ENCODE measurements around the gene MZB1.

Gene MZB1

DNA sequence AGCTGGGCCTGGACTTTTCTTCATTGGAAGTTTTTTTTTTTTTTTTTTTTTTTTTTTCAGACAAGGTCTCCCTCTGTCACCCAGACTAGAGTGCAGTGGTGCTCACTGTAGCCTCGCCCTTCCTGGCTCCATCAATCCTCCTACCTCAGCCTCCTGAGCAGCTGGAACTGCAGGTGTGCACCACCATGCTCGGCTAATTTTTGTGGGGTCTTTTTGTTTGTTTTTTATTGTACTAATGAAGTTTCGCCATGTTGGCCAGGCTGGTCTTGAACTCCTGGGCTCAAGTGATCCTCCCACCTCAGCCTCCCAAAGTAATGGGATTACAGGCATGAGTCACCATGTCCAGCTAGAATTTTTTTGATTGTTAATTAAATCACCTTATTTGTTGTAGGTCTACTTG lies 46.0 kb upstream of the MZB1 start:
- Histone ChIP-seq H3K9ac (ENCODE audit: low read depth, low read length) (no peak overlapping the region), H3K9me3 (ENCODE audit: insufficient read depth, low read length, severe bottlenecking) (no peaks in the 10 kb centered on the region), H4K20me1 (ENCODE audit: insufficient read depth, low read length) (no peaks in the 10 kb centered on the region), H3K4me3 (ENCODE audit: low read depth in 1 of 2, low read length in 2 of 2) (no peak overlapping the region), H3K4me2 (ENCODE audit: insufficient read depth, low read length) (no peak overlapping the region), H3K27me3 (ENCODE audit: insufficient read depth, low read length, poor library complexity) (no peaks in the 10 kb centered on the region), H3K4me1 (ENCODE audit: insufficient read depth, low read length) (peaks cover 15% of the 10 kb centered on the region), H3K27ac (ENCODE audit: low read length) (no peak overlapping the region), H3K36me3 (ENCODE audit: insufficient read depth, low read length) (no peaks in the 10 kb centered on the region), H2AFZ (ENCODE audit: low read depth, low read length) (no peak overlapping the region), H3K79me2 (ENCODE audit: insufficient read depth, low read length) (0 out of 2 replicates have a peak, but pooled peaks cover 2% of the 10 kb centered on the region)
- TF ChIP-seq EZH2 (IDR thresholded peaks at IDR 0.05; ENCODE audit: borderline replicate concordance, low read depth, low read length, severe bottlenecking) = no peak
- TF ChIP-seq, protein P1, sequence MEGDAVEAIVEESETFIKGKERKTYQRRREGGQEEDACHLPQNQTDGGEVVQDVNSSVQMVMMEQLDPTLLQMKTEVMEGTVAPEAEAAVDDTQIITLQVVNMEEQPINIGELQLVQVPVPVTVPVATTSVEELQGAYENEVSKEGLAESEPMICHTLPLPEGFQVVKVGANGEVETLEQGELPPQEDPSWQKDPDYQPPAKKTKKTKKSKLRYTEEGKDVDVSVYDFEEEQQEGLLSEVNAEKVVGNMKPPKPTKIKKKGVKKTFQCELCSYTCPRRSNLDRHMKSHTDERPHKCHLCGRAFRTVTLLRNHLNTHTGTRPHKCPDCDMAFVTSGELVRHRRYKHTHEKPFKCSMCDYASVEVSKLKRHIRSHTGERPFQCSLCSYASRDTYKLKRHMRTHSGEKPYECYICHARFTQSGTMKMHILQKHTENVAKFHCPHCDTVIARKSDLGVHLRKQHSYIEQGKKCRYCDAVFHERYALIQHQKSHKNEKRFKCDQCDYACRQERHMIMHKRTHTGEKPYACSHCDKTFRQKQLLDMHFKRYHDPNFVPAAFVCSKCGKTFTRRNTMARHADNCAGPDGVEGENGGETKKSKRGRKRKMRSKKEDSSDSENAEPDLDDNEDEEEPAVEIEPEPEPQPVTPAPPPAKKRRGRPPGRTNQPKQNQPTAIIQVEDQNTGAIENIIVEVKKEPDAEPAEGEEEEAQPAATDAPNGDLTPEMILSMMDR (IDR thresholded peaks at IDR 0.05; ENCODE audit: borderline replicate concordance, extremely low read depth, low read length, poor library complexity, severe bottlenecking) = no peak
- DNase-seq = no peak
- no peak for ATAC-seq (ENCODE audit: insufficient read depth, low read depth)

DNA sequence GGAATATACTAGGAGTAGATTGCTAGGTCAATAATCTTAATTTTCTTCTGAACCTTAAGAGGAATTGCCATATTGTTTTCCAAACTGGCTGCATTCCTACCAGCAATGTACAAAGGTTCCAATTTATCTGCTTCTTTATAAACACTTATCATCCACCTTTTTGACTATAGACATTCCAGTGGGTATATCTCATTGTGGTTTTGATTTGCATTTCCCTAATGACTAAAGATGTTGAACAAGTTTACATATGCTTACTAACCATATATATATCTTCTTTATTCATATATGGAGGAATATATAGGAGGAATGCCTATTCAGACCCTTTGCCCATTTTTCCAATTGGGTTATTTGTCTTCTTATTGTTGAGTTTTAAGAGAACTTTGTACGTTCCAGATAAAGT lies 42.0 kb upstream of the MZB1 start:
- Histone ChIP-seq H4K20me1 (ENCODE audit: insufficient read depth, low read length) (no peaks in the 10 kb centered on the region), H3K4me3 (ENCODE audit: low read depth in 1 of 2, low read length in 2 of 2) (no peak overlapping the region), H3K36me3 (ENCODE audit: insufficient read depth, low read length) (no peaks in the 10 kb centered on the region; the same call in 1 of the 2 replicates), H3K27ac (ENCODE audit: low read length) (no peak overlapping the region), H3K27me3 (ENCODE audit: insufficient read depth, low read length, poor library complexity) (no peaks in the 10 kb centered on the region), H2AFZ (ENCODE audit: low read depth, low read length) (no peak overlapping the region), H3K4me1 (ENCODE audit: insufficient read depth, low read length) (no peaks in the 10 kb centered on the region), H3K9me3 (ENCODE audit: insufficient read depth, low read length, severe bottlenecking) (no peaks in the 10 kb centered on the region), H3K79me2 (ENCODE audit: insufficient read depth, low read length) (no peaks in the 10 kb centered on the region), H3K9ac (ENCODE audit: low read depth, low read length) (no peak overlapping the region), H3K4me2 (ENCODE audit: insufficient read depth, low read length) (no peak overlapping the region)
- ATAC-seq (ENCODE audit: insufficient read depth, low read depth) (no peak), DNase-seq (no peak)
- no peak for TF ChIP-seq EZH2 (IDR thresholded peaks at IDR 0.05; ENCODE audit: borderline replicate concordance, low read depth, low read length, severe bottlenecking)
- TF ChIP-seq, protein P1 (IDR thresholded peaks at IDR 0.05; ENCODE audit: borderline replicate concordance, extremely low read depth, low read length, poor library complexity, severe bottlenecking) = no peak

GRCh38 chr5:139430015-139430414 lies 40.3 kb upstream of the MZB1 start:
- Histone ChIP-seq H3K4me1 (ENCODE audit: insufficient read depth, low read length) (no peaks in the 10 kb centered on the region), H2AFZ (ENCODE audit: low read depth, low read length) (no peak overlapping the region), H3K4me3 (ENCODE audit: low read depth in 1 of 2, low read length in 2 of 2) (no peak overlapping the region), H3K9ac (ENCODE audit: low read depth, low read length) (no peak overlapping the region), H3K4me2 (ENCODE audit: insufficient read depth, low read length) (no peak overlapping the region), H3K27me3 (ENCODE audit: insufficient read depth, low read length, poor library complexity) (no peaks in the 10 kb centered on the region), H3K36me3 (ENCODE audit: insufficient read depth, low read length) (peaks cover 6% of the 10 kb centered on the region; the same call in 1 of the 2 replicates), H3K27ac (ENCODE audit: low read length) (no peak overlapping the region), H3K9me3 (ENCODE audit: insufficient read depth, low read length, severe bottlenecking) (no peaks in the 10 kb centered on the region), H3K79me2 (ENCODE audit: insufficient read depth, low read length) (no peaks in the 10 kb centered on the region), H4K20me1 (ENCODE audit: insufficient read depth, low read length) (no peaks in the 10 kb centered on the region)
- no peak for ATAC-seq (ENCODE audit: insufficient read depth, low read depth)
- no peak for TF ChIP-seq EZH2 (IDR thresholded peaks at IDR 0.05; ENCODE audit: borderline replicate concordance, low read depth, low read length, severe bottlenecking)
- TF ChIP-seq, protein P1 (IDR thresholded peaks at IDR 0.05; ENCODE audit: borderline replicate concordance, extremely low read depth, low read length, poor library complexity, severe bottlenecking) = no peak
- DNase-seq = no peak

Data from DND-41 (cell line).